Esophagus squamous epithelium (tissue), 4 donors: ENCODE measurements around the gene TMEM98.

ENCODE experiments used
- POLR2A ChIP-seq, 4 donors: fragments of 450-650 bp; IDR thresholded peaks; one replicate each; pipeline ENCODE4 v1.6.1; 2017; ENCODE audit warnings: antibody characterized with exemption in 4 of 4, mild to moderate bottlenecking in 4 of 4, moderate library complexity in 3 of 4
- TF ChIP-seq, protein P1 (sequence below), 6 experiments: fragments of 450-650 bp in 4 of 6; fragments of 200-600 bp in 2 of 6; sonication (generic) in 2 of 6; IDR thresholded peaks; one replicate each; pipeline ENCODE4 v1.5.1; 2016 to 2019; ENCODE audit warnings: antibody characterized with exemption in 6 of 6, mild to moderate bottlenecking in 4 of 6, moderate library complexity in 4 of 6

- TF ChIP-seq, protein P1, sequence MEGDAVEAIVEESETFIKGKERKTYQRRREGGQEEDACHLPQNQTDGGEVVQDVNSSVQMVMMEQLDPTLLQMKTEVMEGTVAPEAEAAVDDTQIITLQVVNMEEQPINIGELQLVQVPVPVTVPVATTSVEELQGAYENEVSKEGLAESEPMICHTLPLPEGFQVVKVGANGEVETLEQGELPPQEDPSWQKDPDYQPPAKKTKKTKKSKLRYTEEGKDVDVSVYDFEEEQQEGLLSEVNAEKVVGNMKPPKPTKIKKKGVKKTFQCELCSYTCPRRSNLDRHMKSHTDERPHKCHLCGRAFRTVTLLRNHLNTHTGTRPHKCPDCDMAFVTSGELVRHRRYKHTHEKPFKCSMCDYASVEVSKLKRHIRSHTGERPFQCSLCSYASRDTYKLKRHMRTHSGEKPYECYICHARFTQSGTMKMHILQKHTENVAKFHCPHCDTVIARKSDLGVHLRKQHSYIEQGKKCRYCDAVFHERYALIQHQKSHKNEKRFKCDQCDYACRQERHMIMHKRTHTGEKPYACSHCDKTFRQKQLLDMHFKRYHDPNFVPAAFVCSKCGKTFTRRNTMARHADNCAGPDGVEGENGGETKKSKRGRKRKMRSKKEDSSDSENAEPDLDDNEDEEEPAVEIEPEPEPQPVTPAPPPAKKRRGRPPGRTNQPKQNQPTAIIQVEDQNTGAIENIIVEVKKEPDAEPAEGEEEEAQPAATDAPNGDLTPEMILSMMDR (IDR thresholded peaks at IDR 0.05): no peak
- TF ChIP-seq POLR2A (IDR thresholded peaks at IDR 0.05): no peak
Measured at GRCh38 chr17:32896647-32897258, 31.2 kb upstream of the TMEM98 start.
